Vagina (tissue), 2 donors: ENCODE data around the gene ENPEP.

ENCODE experiments used
- POLR2AphosphoS5 ChIP-seq, 2 donors: sonication (generic); formaldehyde crosslinking; IDR thresholded peaks; one replicate each; pipeline ENCODE4 v1.9.0; 2017; ENCODE audit warnings: antibody characterized with exemption in 2 of 2, mild to moderate bottlenecking in 2 of 2, low read depth in 1 of 2; ENCODE audit not compliant: insufficient read depth in 1 of 2
- TF ChIP-seq, protein P1 (sequence below), 3 experiments: fragments of 450-650 bp in 2 of 3; fragments of 200-600 bp in 1 of 3; sonication (generic) in 1 of 3; IDR thresholded peaks; one replicate each; pipeline ENCODE4 v1.5.1; 2017 to 2019; ENCODE audit warnings: antibody characterized with exemption in 3 of 3, mild to moderate bottlenecking in 2 of 3, moderate library complexity in 2 of 3

DNA sequence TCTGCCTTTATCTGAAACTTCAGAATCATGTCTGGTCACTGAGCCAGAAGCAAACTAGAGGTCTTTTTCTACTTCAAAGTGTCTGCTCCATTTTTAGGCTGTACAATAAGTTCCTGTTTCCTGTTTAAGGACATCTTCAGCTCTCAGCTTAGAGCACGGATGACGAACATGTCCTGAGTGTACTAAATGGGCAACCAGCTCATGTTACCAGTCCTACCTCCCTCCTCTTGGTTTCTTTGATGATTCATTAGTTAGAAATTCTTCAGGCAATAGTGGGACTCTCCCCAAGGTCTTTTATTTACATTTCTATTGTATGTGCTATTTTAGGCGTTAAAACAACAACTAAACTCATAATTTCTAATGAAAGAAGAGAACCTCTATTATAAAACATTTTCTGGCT, 58.0 kb downstream of the ENPEP start:
- no peak for TF ChIP-seq POLR2AphosphoS5 (IDR thresholded peaks at IDR 0.05; ENCODE audit: insufficient read depth in 1 of 2, low read depth in 1 of 2)
- TF ChIP-seq, protein P1, sequence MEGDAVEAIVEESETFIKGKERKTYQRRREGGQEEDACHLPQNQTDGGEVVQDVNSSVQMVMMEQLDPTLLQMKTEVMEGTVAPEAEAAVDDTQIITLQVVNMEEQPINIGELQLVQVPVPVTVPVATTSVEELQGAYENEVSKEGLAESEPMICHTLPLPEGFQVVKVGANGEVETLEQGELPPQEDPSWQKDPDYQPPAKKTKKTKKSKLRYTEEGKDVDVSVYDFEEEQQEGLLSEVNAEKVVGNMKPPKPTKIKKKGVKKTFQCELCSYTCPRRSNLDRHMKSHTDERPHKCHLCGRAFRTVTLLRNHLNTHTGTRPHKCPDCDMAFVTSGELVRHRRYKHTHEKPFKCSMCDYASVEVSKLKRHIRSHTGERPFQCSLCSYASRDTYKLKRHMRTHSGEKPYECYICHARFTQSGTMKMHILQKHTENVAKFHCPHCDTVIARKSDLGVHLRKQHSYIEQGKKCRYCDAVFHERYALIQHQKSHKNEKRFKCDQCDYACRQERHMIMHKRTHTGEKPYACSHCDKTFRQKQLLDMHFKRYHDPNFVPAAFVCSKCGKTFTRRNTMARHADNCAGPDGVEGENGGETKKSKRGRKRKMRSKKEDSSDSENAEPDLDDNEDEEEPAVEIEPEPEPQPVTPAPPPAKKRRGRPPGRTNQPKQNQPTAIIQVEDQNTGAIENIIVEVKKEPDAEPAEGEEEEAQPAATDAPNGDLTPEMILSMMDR (IDR thresholded peaks at IDR 0.05): no peak
